ENCODE results near the gene MOGAT1.

Gene MOGAT1

GRCh38 chr2:222656526-222657446 is 14.7 kb upstream of the MOGAT1 start:
- H3K14ac ChIP-seq (ENCODE audit: low read length): no peak overlapping the region
- H3K9ac ChIP-seq (ENCODE audit: low read depth, low read length, poor library complexity): peak overlapping the region; percentile 44
- H2BK12ac ChIP-seq (ENCODE audit: low read length): no peak overlapping the region
- peaks cover 0 to 6% of the 10 kb centered on the region in 2 donors for H3K36me3 ChIP-seq (replicated peaks in 1 of 2; ENCODE audit: control insufficient read depth in 2 of 2, insufficient read depth in 2 of 2, low read length in 2 of 2)
- peaks cover 0 to 2% of the 10 kb centered on the region in 2 donors for H3K4me1 ChIP-seq (ENCODE audit: control insufficient read depth in 2 of 2, insufficient read depth in 1 of 2, low read depth in 1 of 2, low read length in 2 of 2)
- H3K9me3 ChIP-seq (replicated peaks in 1 of 2; ENCODE audit: control insufficient read depth in 2 of 2, insufficient read depth in 1 of 2, low read depth in 1 of 2, low read length in 2 of 2): no peaks in the 10 kb centered on the region
- H3K27ac ChIP-seq (replicated peaks; ENCODE audit: low read length): no peak overlapping the region
- no peak overlapping the region for H2BK5ac ChIP-seq (ENCODE audit: low read length)
- no CpG with 5 or more reads among the region's 13 CpGs for WGBS, 2 donors (ENCODE audit: extremely low coverage in 2 of 2, insufficient read length in 2 of 2, insufficient replicate concordance in 1 of 2)
- peak overlapping the region; percentile 79 to 81 for H3K4me3 ChIP-seq (ENCODE audit: low read length in 2 of 2)
- DNase-seq (ENCODE audit: low spot score): no peak
- H2BK15ac ChIP-seq (ENCODE audit: low read length): no peak overlapping the region
- H3K23ac ChIP-seq (ENCODE audit: low read depth, low read length, poor library complexity): no peak overlapping the region
- peak overlapping the region; percentile 87 for H2AFZ ChIP-seq (ENCODE audit: low read length)
- H3K4ac ChIP-seq (ENCODE audit: low read length): no peak overlapping the region
- H2AK5ac ChIP-seq (ENCODE audit: low read depth, low read length): no peak overlapping the region
- H2BK120ac ChIP-seq (ENCODE audit: low read depth, low read length): no peak overlapping the region
- no peak overlapping the region for H4K91ac ChIP-seq (ENCODE audit: low read depth, low read length, poor library complexity)
- H4K8ac ChIP-seq (ENCODE audit: low read depth, low read length): no peak overlapping the region
- peak overlapping the region; percentile 53 for H3K4me2 ChIP-seq (ENCODE audit: insufficient read depth, low read length, poor library complexity, severe bottlenecking)
- H3K18ac ChIP-seq (ENCODE audit: low read length): no peak overlapping the region
- no peaks in the 10 kb centered on the region for H3K27me3 ChIP-seq (ENCODE audit: control insufficient read depth in 3 of 3, insufficient read depth in 3 of 3, low read depth in 1 of 3, low read length in 3 of 3)
- peaks cover 6% of the 10 kb centered on the region for H3K79me1 ChIP-seq (ENCODE audit: low read depth, low read length)

GRCh38 chr2:222663479-222663878 is 8.0 kb upstream of the MOGAT1 start:
- Histone ChIP-seq H2BK5ac (ENCODE audit: low read length) (no peak overlapping the region), H3K23ac (ENCODE audit: low read depth, low read length, poor library complexity) (no peak overlapping the region), H3K9ac (ENCODE audit: low read depth, low read length, poor library complexity) (no peak overlapping the region), H2BK15ac (ENCODE audit: low read length) (no peak overlapping the region), H3K4ac (ENCODE audit: low read length) (no peak overlapping the region), H2AK5ac (ENCODE audit: low read depth, low read length) (no peak overlapping the region), H3K9me3 (replicated peaks in 1 of 2; ENCODE audit: control insufficient read depth in 2 of 2, insufficient read depth in 1 of 2, low read depth in 1 of 2, low read length in 2 of 2) (no peaks in the 10 kb centered on the region), H4K91ac (ENCODE audit: low read depth, low read length, poor library complexity) (no peak overlapping the region), H3K79me1 (ENCODE audit: low read depth, low read length) (no peaks in the 10 kb centered on the region), H3K27me3 (ENCODE audit: control insufficient read depth in 3 of 3, insufficient read depth in 3 of 3, low read depth in 1 of 3, low read length in 3 of 3) (no peaks in the 10 kb centered on the region), H3K36me3 (replicated peaks in 1 of 2; ENCODE audit: control insufficient read depth in 2 of 2, insufficient read depth in 2 of 2, low read length in 2 of 2) (no peaks in the 10 kb centered on the region), H3K27ac (replicated peaks; ENCODE audit: low read length) (no peak overlapping the region), H3K18ac (ENCODE audit: low read length) (no peak overlapping the region), H3K4me1 (ENCODE audit: control insufficient read depth in 2 of 2, insufficient read depth in 1 of 2, low read depth in 1 of 2, low read length in 2 of 2) (peaks cover 0 to 5% of the 10 kb centered on the region in 2 donors), H4K8ac (ENCODE audit: low read depth, low read length) (no peak overlapping the region), H3K14ac (ENCODE audit: low read length) (no peak overlapping the region), H2BK120ac (ENCODE audit: low read depth, low read length) (no peak overlapping the region), H2BK12ac (ENCODE audit: low read length) (no peak overlapping the region), H2AFZ (ENCODE audit: low read length) (no peak overlapping the region), H3K4me3 (ENCODE audit: low read length in 2 of 2) (no peak overlapping the region), H3K4me2 (ENCODE audit: insufficient read depth, low read length, poor library complexity, severe bottlenecking) (no peak overlapping the region)
- WGBS, 2 donors (ENCODE audit: extremely low coverage in 2 of 2, insufficient read length in 2 of 2, insufficient replicate concordance in 1 of 2): no CpG with 5 or more reads among the region's 3 CpGs
- DNase-seq (ENCODE audit: low spot score): no peak

DNA sequence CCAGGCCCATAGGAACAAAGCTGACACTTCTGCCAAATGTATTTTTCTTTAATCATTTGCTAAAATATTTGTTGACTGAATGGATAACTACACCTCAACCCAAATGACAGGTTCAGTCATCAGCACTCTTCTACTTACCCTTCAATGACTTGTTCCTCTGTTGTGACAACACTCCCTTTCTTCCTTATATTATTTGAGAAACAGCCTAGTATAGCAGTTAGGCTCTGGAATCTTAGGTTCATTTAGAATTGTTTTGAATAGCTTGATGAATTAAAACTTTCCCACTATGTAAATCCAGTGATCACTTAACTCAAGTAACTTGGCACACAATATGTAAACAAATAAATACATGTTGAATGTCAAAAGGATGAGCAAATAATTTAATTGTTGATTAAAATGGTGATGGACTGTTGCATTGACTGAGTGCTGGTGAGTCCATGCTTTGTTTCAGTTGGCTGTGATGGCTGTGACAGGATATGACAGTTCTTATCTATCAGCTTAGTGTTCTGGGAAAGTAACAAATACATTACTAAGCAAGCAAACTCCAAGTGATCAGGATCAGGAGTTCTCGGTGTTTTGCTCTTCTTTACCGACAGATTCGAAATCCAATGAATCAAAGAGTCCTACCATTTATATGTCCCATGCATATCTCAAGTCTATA is 2.8 kb upstream of the MOGAT1 start:
- peaks cover 5 to 6% of the 10 kb centered on the region in 2 donors for H3K4me1 ChIP-seq (ENCODE audit: control insufficient read depth in 2 of 2, insufficient read depth in 1 of 2, low read depth in 1 of 2, low read length in 2 of 2)
- no peak overlapping the region for H4K8ac ChIP-seq (ENCODE audit: low read depth, low read length)
- no peak overlapping the region for H3K4ac ChIP-seq (ENCODE audit: low read length)
- H2BK15ac ChIP-seq (ENCODE audit: low read length): no peak overlapping the region
- H3K14ac ChIP-seq (ENCODE audit: low read length): no peak overlapping the region
- no peak overlapping the region for H4K91ac ChIP-seq (ENCODE audit: low read depth, low read length, poor library complexity)
- no peak overlapping the region for H2BK12ac ChIP-seq (ENCODE audit: low read length)
- no peak overlapping the region for H2BK120ac ChIP-seq (ENCODE audit: low read depth, low read length)
- DNase-seq (ENCODE audit: low spot score): no peak
- no peak overlapping the region for H2AK5ac ChIP-seq (ENCODE audit: low read depth, low read length)
- no peaks in the 10 kb centered on the region for H3K79me1 ChIP-seq (ENCODE audit: low read depth, low read length)
- peaks cover 3 to 31% (median 23%) of the 10 kb centered on the region in 3 experiments for H3K27me3 ChIP-seq (ENCODE audit: control insufficient read depth in 3 of 3, insufficient read depth in 3 of 3, low read depth in 1 of 3, low read length in 3 of 3)
- H2BK5ac ChIP-seq (ENCODE audit: low read length): no peak overlapping the region
- no peak overlapping the region for H3K27ac ChIP-seq (replicated peaks; ENCODE audit: low read length)
- no CpG with 5 or more reads among the region's 3 CpGs for WGBS, 2 donors (ENCODE audit: extremely low coverage in 2 of 2, insufficient read length in 2 of 2, insufficient replicate concordance in 1 of 2)
- H3K9ac ChIP-seq (ENCODE audit: low read depth, low read length, poor library complexity): no peak overlapping the region
- H3K36me3 ChIP-seq (replicated peaks in 1 of 2; ENCODE audit: control insufficient read depth in 2 of 2, insufficient read depth in 2 of 2, low read length in 2 of 2): no peaks in the 10 kb centered on the region
- no peak overlapping the region for H3K23ac ChIP-seq (ENCODE audit: low read depth, low read length, poor library complexity)
- no peaks in the 10 kb centered on the region for H3K9me3 ChIP-seq (replicated peaks in 1 of 2; ENCODE audit: control insufficient read depth in 2 of 2, insufficient read depth in 1 of 2, low read depth in 1 of 2, low read length in 2 of 2)
- no peak overlapping the region for H2AFZ ChIP-seq (ENCODE audit: low read length)
- no peak overlapping the region for H3K18ac ChIP-seq (ENCODE audit: low read length)
- H3K4me2 ChIP-seq (ENCODE audit: insufficient read depth, low read length, poor library complexity, severe bottlenecking): no peak overlapping the region
- H3K4me3 ChIP-seq (ENCODE audit: low read length in 2 of 2): no peak overlapping the region

DNA sequence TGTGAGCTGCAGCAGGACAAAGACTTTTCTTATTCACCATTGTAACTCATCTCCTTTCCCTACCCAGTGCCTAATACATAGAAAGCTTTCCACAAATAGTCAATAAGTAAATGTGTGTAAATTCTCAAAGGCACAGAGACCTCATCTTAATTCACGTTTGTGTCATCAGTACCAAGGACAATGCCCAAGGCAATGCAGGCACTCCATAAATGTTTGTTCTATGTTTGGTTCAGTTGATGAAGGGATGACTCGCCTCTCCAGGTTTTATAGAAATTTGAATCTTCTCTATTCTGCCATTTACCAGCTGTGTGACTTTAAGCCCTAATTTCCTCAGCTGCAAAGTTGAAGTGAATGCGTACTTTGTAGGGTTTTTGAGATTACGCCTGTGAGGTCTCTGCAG is 2.1 kb upstream of the MOGAT1 start:
- no peak overlapping the region for H3K4me3 ChIP-seq (ENCODE audit: low read length in 2 of 2)
- no peak overlapping the region for H2BK120ac ChIP-seq (ENCODE audit: low read depth, low read length)
- no peak overlapping the region for H2BK15ac ChIP-seq (ENCODE audit: low read length)
- H3K27me3 ChIP-seq (ENCODE audit: control insufficient read depth in 3 of 3, insufficient read depth in 3 of 3, low read depth in 1 of 3, low read length in 3 of 3): peaks cover 3 to 33% (median 23%) of the 10 kb centered on the region in 3 experiments
- no peak overlapping the region for H2BK5ac ChIP-seq (ENCODE audit: low read length)
- peaks cover 5 to 6% of the 10 kb centered on the region in 2 donors for H3K4me1 ChIP-seq (ENCODE audit: control insufficient read depth in 2 of 2, insufficient read depth in 1 of 2, low read depth in 1 of 2, low read length in 2 of 2)
- no peak for DNase-seq (ENCODE audit: low spot score)
- no peak overlapping the region for H4K91ac ChIP-seq (ENCODE audit: low read depth, low read length, poor library complexity)
- H2BK12ac ChIP-seq (ENCODE audit: low read length): no peak overlapping the region
- H3K9ac ChIP-seq (ENCODE audit: low read depth, low read length, poor library complexity): no peak overlapping the region
- H3K23ac ChIP-seq (ENCODE audit: low read depth, low read length, poor library complexity): no peak overlapping the region
- H4K8ac ChIP-seq (ENCODE audit: low read depth, low read length): no peak overlapping the region
- no peak overlapping the region for H3K14ac ChIP-seq (ENCODE audit: low read length)
- no peaks in the 10 kb centered on the region for H3K79me1 ChIP-seq (ENCODE audit: low read depth, low read length)
- no peak overlapping the region for H3K4me2 ChIP-seq (ENCODE audit: insufficient read depth, low read length, poor library complexity, severe bottlenecking)
- no peak overlapping the region for H2AK5ac ChIP-seq (ENCODE audit: low read depth, low read length)
- H3K4ac ChIP-seq (ENCODE audit: low read length): no peak overlapping the region
- H3K18ac ChIP-seq (ENCODE audit: low read length): no peak overlapping the region
- WGBS, 2 donors (ENCODE audit: extremely low coverage in 2 of 2, insufficient read length in 2 of 2, insufficient replicate concordance in 1 of 2): no CpG with 5 or more reads among the region's 4 CpGs
- H3K9me3 ChIP-seq (replicated peaks in 1 of 2; ENCODE audit: control insufficient read depth in 2 of 2, insufficient read depth in 1 of 2, low read depth in 1 of 2, low read length in 2 of 2): no peaks in the 10 kb centered on the region
- no peak overlapping the region for H3K27ac ChIP-seq (replicated peaks; ENCODE audit: low read length)
- no peak overlapping the region for H2AFZ ChIP-seq (ENCODE audit: low read length)
- no peaks in the 10 kb centered on the region for H3K36me3 ChIP-seq (replicated peaks in 1 of 2; ENCODE audit: control insufficient read depth in 2 of 2, insufficient read depth in 2 of 2, low read length in 2 of 2)
